Hepatocyte (in vitro differentiated cells): ENCODE measurements around the gene OCRL.

Experiments
- EZH2 ChIP-seq: fragments of 200-600 bp; sonication (generic); IDR thresholded peaks from 2 replicates; pipeline ENCODE4 v1.6.1; 2016; ENCODE audit warnings: antibody characterized with exemption, mild to moderate bottlenecking, borderline replicate concordance
- EZH2phosphoT487 ChIP-seq: fragments of 200-600 bp; sonication (generic); IDR thresholded peaks from one replicate; pipeline ENCODE4 v1.6.1; 2018; ENCODE audit warnings: antibody characterized with exemption, mild to moderate bottlenecking, low read depth, moderate library complexity; ENCODE audit not compliant: unreplicated experiment, severe bottlenecking
- TF ChIP-seq, protein P1 (sequence below): fragments of 200-600 bp; sonication (generic); IDR thresholded peaks from 2 replicates; pipeline ENCODE4 v1.5.1; 2016; ENCODE audit warnings: antibody characterized with exemption, mild to moderate bottlenecking; ENCODE audit not compliant: poor library complexity

DNA sequence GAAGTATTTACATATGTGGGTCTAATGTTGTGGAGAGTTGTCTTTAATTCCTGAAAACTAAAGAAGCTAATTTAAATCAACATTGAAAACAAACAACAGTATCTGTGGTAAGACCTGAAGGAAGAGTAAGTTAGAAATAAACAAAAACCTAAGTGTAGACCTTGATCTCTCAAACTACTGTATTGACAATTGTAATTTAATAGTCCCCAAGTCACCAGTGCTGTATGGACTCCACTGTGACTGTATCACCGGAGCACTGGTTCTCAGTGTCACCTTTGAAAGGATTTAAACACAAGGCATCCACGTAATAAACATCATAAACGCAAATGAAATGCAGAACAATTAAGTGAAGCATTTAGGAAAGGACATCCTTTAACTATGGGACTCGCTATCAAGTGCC lies 46.4 kb downstream of the OCRL start:
- no peak for TF ChIP-seq EZH2
- TF ChIP-seq, protein P1, sequence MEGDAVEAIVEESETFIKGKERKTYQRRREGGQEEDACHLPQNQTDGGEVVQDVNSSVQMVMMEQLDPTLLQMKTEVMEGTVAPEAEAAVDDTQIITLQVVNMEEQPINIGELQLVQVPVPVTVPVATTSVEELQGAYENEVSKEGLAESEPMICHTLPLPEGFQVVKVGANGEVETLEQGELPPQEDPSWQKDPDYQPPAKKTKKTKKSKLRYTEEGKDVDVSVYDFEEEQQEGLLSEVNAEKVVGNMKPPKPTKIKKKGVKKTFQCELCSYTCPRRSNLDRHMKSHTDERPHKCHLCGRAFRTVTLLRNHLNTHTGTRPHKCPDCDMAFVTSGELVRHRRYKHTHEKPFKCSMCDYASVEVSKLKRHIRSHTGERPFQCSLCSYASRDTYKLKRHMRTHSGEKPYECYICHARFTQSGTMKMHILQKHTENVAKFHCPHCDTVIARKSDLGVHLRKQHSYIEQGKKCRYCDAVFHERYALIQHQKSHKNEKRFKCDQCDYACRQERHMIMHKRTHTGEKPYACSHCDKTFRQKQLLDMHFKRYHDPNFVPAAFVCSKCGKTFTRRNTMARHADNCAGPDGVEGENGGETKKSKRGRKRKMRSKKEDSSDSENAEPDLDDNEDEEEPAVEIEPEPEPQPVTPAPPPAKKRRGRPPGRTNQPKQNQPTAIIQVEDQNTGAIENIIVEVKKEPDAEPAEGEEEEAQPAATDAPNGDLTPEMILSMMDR, result no peak
- no peak for TF ChIP-seq EZH2phosphoT487
